Hepatic stellate cell (primary cell): Measurements from ENCODE around the gene KYNU.
A peak's percentile ranks its signal among the peaks of the same experiment; 100 is the strongest.
"Not testable (repeated sequence)": the region's sequence is repeated elsewhere in the genome, so short reads cannot be mapped to it uniquely, and the experiment has no call there.

Experiments
- DNase-seq: peaks from one replicate; pipeline ENCODE4 v3.0.0; 2011; ENCODE audit warnings: low spot score

KYNU gene

GRCh38 chr2:143026411-143027054 lies 149.1 kb downstream of the KYNU start:
- DNase-seq = no peak

GRCh38 chr2:143029141-143029540 lies 151.7 kb downstream of the KYNU start:
- no peak for DNase-seq

GRCh38 chr2:143030127-143030526 lies 152.7 kb downstream of the KYNU start:
- no peak for DNase-seq

- peak; percentile 25 for DNase-seq
These were observed 157.0 kb downstream of the KYNU start for GRCh38 chr2:143034292-143035074.

GRCh38 chr2:143051465-143051864 lies 174.0 kb downstream of the KYNU start:
- no peak for DNase-seq

- not testable (repeated sequence) for DNase-seq
These were observed 176.0 kb downstream of the KYNU start for GRCh38 chr2:143053437-143053836.

- DNase-seq = no peak
These were observed 179.1 kb downstream of the KYNU start for GRCh38 chr2:143056550-143056949.

- no peak for DNase-seq
These were observed 181.4 kb downstream of the KYNU start for GRCh38 chr2:143058851-143059250.

GRCh38 chr2:143063612-143064200 lies 186.2 kb downstream of the KYNU start:
- no peak for DNase-seq

- no peak for DNase-seq
These were observed 190.6 kb downstream of the KYNU start for GRCh38 chr2:143068094-143068493.

GRCh38 chr2:143068509-143068908 lies 191.0 kb downstream of the KYNU start:
- no peak for DNase-seq

- no peak for DNase-seq
These were observed 193.2 kb downstream of the KYNU start for GRCh38 chr2:143070704-143071103.

GRCh38 chr2:143071185-143071876 lies 193.9 kb downstream of the KYNU start:
- DNase-seq = no peak

GRCh38 chr2:143074913-143075312 lies 197.4 kb downstream of the KYNU start:
- DNase-seq = not testable (repeated sequence)

- no peak for DNase-seq
These were observed 198.2 kb downstream of the KYNU start for GRCh38 chr2:143075711-143076110.

GRCh38 chr2:143078104-143078503 lies 200.6 kb downstream of the KYNU start:
- DNase-seq = no peak

GRCh38 chr2:143081616-143082015 lies 204.2 kb downstream of the KYNU start:
- no peak for DNase-seq

GRCh38 chr2:143083636-143084035 lies 206.2 kb downstream of the KYNU start:
- DNase-seq = no peak

GRCh38 chr2:143084462-143084861 lies 207.0 kb downstream of the KYNU start:
- DNase-seq = no peak

- DNase-seq = no peak
These were observed 207.8 kb downstream of the KYNU start for GRCh38 chr2:143085125-143085784.

- no peak for DNase-seq
These were observed 209.6 kb downstream of the KYNU start for GRCh38 chr2:143087033-143087432.

- DNase-seq = no peak
These were observed 210.9 kb downstream of the KYNU start for GRCh38 chr2:143088388-143088787.
